Suprapubic skin (tissue), 4 donors: ENCODE results near the gene PIP5K1B. TPM values are rescaled to one million over a fixed set of nuclear protein-coding genes. Genes with fewer than 3 reads are reported as not detected.
"Not testable (repeated sequence)": the region's sequence is repeated elsewhere in the genome, so short reads cannot be mapped to it uniquely, and the experiment has no call there.

Source experiments
- DNase-seq, 2 donors: peaks; one replicate each; pipeline ENCODE4 v3.0.0-alpha.2; 2019; ENCODE audit warnings: low spot score in 2 of 2
- H3K27ac ChIP-seq: fragments of 200-600 bp; sonication (generic); one replicate; pipeline ENCODE4 v1.5.1; 2019
- H3K27me3 ChIP-seq: fragments of 200-600 bp; sonication (generic); one replicate; pipeline ENCODE4 v1.5.1; 2019
- H3K36me3 ChIP-seq: fragments of 200-600 bp; sonication (generic); one replicate; pipeline ENCODE4 v1.5.1; 2019
- H3K4me1 ChIP-seq: fragments of 200-600 bp; sonication (generic); one replicate; pipeline ENCODE4 v1.5.1; 2019
- H3K4me3 ChIP-seq: fragments of 200-600 bp; sonication (generic); one replicate; pipeline ENCODE4 v1.5.1; 2019; ENCODE audit warnings: mild to moderate bottlenecking
- H3K9me3 ChIP-seq: fragments of 200-600 bp; sonication (generic); one replicate; pipeline ENCODE4 v1.5.1; 2019
- CTCF ChIP-seq, 2 donors: fragments of 200-600 bp in 1 of 2; fragments of 450-650 bp in 1 of 2; sonication (generic) in 1 of 2; IDR thresholded peaks; one replicate each; pipeline ENCODE4 v1.5.1; 2016 to 2019; ENCODE audit warnings: antibody characterized with exemption in 2 of 2, mild to moderate bottlenecking in 1 of 2, moderate library complexity in 1 of 2
- EP300 ChIP-seq: sonication (generic); formaldehyde crosslinking; IDR thresholded peaks from one replicate; pipeline ENCODE4 v1.6.1; 2017; ENCODE audit warnings: antibody characterized with exemption
- POLR2A ChIP-seq, 2 donors: fragments of 450-650 bp; IDR thresholded peaks; one replicate each; pipeline ENCODE4 v1.6.1; 2017; ENCODE audit warnings: antibody characterized with exemption in 2 of 2, mild to moderate bottlenecking in 2 of 2, moderate library complexity in 2 of 2
- POLR2AphosphoS5 ChIP-seq, 3 donors: sonication (generic); formaldehyde crosslinking; IDR thresholded peaks; one replicate each; pipeline ENCODE4 v1.6.1; 2017; ENCODE audit warnings: antibody characterized with exemption in 3 of 3
- WGBS: methylation state at CpG from one replicate; pipeline ENCODE4 v1.1.5; 2018; 5-methylcytosine and 5-hydroxymethylcytosine counted together
- total RNA-seq, 4 donors: library from RNA; depleted of rRNA; stranded (reverse); fragments of >200 nt; gene quantifications; one replicate each; pipeline ENCODE4 v1.1.0, GENCODE V29; 2016

Gene PIP5K1B
- total RNA-seq, 4 donors from 2014 or later: 1.7 to 7.8 (median 3.4) TPM

DNA sequence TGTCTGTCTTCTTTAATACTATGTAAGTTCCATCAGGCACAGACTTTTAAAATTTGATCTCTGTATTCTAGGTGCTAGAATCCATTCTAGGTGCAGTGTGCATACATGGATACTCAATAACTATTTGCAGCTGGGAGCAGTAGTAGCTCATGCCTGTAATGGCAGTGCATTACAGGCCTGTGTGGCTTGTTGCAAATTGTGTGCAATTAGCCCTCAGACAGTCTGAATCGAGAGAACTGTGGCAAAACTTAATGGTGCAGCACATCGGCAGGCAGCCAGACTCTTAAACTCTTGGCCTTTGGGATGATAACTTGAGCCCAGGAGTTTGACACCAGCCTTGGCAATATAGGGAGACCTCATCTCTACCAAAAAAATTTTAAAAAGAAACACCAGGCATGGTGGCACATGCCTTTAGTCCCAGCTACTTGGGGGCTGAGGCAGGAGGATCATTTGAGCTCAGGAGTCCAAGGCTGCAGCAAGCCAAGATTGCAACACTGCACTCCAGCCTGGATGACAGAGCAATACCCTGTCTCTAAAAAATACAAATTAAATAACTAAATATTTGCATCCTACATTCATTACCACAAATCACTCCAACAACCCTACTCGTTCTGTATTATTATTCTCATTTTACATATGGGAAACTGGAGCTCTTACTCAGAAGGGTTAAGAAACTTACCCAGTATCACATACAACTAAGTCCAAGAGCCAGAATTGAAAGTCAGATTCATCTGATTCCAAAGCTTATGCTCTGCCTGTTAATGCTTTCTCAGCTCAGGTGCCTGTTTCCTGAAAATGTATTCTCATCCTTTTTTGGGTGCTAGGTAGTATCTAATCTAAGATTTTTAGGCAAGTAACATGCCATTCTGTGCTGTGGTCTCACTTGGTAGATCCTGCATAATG, 278.7 kb downstream of the PIP5K1B start:
- WGBS: 41% methylated on average over 2 of the region's 3 CpGs
- DNase-seq: no peak
- Histone ChIP-seq H3K9me3 (no peaks in the 10 kb centered on the region), H3K27ac (no peak overlapping the region), H3K4me1 (no peaks in the 10 kb centered on the region), H3K36me3 (no peaks in the 10 kb centered on the region), H3K4me3 (no peak overlapping the region), H3K27me3 (no peaks in the 10 kb centered on the region)
- TF ChIP-seq CTCF (IDR thresholded peaks at IDR 0.05) (no peak), POLR2A (IDR thresholded peaks at IDR 0.05) (no peak), POLR2AphosphoS5 (IDR thresholded peaks at IDR 0.05) (no peak), EP300 (no peak)

DNA sequence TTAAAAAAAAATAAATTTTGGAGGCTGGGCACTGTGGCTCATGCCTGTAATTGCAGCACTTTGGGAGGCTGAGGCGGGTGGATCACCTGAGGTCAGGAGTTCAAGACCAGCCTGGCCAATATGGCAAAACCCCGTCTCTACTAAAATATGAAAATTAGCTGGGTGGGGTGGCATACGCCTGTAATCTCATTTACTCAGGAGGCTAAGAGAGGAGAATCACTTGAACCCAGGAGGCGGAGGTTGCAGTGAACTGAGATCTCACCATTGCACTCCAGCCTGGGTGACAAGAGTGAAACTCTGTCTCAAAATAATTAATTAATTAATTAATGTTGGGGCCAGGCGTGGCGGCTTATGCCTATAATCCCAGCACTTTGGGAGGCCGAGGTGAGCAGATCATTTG, 281.9 kb downstream of the PIP5K1B start:
- H3K36me3 ChIP-seq, H3K27ac ChIP-seq, H3K27me3 ChIP-seq, DNase-seq, H3K4me1 ChIP-seq, H3K4me3 ChIP-seq, H3K9me3 ChIP-seq: not testable (repeated sequence)
- WGBS: 94% methylated on average over 7 of the region's 7 CpGs

- no peaks in the 10 kb centered on the region for H3K27me3 ChIP-seq
- no peak for DNase-seq
- H3K4me1 ChIP-seq: no peaks in the 10 kb centered on the region
- H3K36me3 ChIP-seq: no peaks in the 10 kb centered on the region
- TF ChIP-seq POLR2AphosphoS5 (IDR thresholded peaks at IDR 0.05) (no peak), POLR2A (IDR thresholded peaks at IDR 0.05) (no peak), CTCF (IDR thresholded peaks at IDR 0.05) (no peak), EP300 (no peak)
- 88% methylated on average over 9 of the region's 9 CpGs for WGBS
- no peak overlapping the region for H3K4me3 ChIP-seq
- H3K9me3 ChIP-seq: no peaks in the 10 kb centered on the region
- no peak overlapping the region for H3K27ac ChIP-seq
These were observed 286.4 kb downstream of the PIP5K1B start for GRCh38 chr9:68991457-68991856.

GRCh38 chr9:68995776-68996175, 290.7 kb downstream of the PIP5K1B start:
- H3K36me3 ChIP-seq: no peaks in the 10 kb centered on the region
- WGBS: 75% methylated on average over 3 of the region's 3 CpGs
- no peak overlapping the region for H3K27ac ChIP-seq

GRCh38 chr9:68996462-68996861, 291.4 kb downstream of the PIP5K1B start:
- no peak overlapping the region for H3K27ac ChIP-seq
- WGBS: 80% methylated on average over 5 of the region's 5 CpGs
- no peaks in the 10 kb centered on the region for H3K9me3 ChIP-seq
- TF ChIP-seq CTCF (IDR thresholded peaks at IDR 0.05): no peak
- no peak for TF ChIP-seq POLR2A (IDR thresholded peaks at IDR 0.05)
- no peak for TF ChIP-seq EP300
- no peak for TF ChIP-seq POLR2AphosphoS5 (IDR thresholded peaks at IDR 0.05)
- H3K4me3 ChIP-seq: peak overlapping the region; percentile 16
- no peak for DNase-seq
- no peaks in the 10 kb centered on the region for H3K36me3 ChIP-seq
- no peaks in the 10 kb centered on the region for H3K4me1 ChIP-seq
- H3K27me3 ChIP-seq: peaks cover 4% of the 10 kb centered on the region

More at GRCh38 chr9:68995776-68996175, 290.7 kb downstream of the PIP5K1B start:
- no peak for DNase-seq
- no peak for TF ChIP-seq POLR2AphosphoS5 (IDR thresholded peaks at IDR 0.05)
- TF ChIP-seq POLR2A (IDR thresholded peaks at IDR 0.05): no peak
- TF ChIP-seq CTCF (IDR thresholded peaks at IDR 0.05): no peak
- no peak for TF ChIP-seq EP300
- no peaks in the 10 kb centered on the region for H3K9me3 ChIP-seq
- no peaks in the 10 kb centered on the region for H3K27me3 ChIP-seq
- H3K4me1 ChIP-seq: no peaks in the 10 kb centered on the region
- H3K4me3 ChIP-seq: no peak overlapping the region
